Esophagus mucosa (tissue), 1 donor: ENCODE data around the gene MATN1. TPM values are rescaled to one million over a fixed set of nuclear protein-coding genes. Genes with fewer than 3 reads are reported as not detected.
A peak's percentile ranks its signal among the peaks of the same experiment; 100 is the strongest.
"Not testable (repeated sequence)": the region's sequence is repeated elsewhere in the genome, so short reads cannot be mapped to it uniquely, and the experiment has no call there.

Experiments used
- ATAC-seq: fragments of 200-7000 bp; cut with Tn5 transposase; one replicate; pipeline ENCODE4 v1.9.1; 2020
- total RNA-seq: library from RNA; stranded (reverse); gene quantifications from one replicate; pipeline ENCODE4 v1.2.4, GENCODE V29; 2023
- donor health status: DM: yes; HTN: yes; CAD: no.

MATN1 gene
- total RNA-seq, 1 donor from 2014 or later: not detected

DNA sequence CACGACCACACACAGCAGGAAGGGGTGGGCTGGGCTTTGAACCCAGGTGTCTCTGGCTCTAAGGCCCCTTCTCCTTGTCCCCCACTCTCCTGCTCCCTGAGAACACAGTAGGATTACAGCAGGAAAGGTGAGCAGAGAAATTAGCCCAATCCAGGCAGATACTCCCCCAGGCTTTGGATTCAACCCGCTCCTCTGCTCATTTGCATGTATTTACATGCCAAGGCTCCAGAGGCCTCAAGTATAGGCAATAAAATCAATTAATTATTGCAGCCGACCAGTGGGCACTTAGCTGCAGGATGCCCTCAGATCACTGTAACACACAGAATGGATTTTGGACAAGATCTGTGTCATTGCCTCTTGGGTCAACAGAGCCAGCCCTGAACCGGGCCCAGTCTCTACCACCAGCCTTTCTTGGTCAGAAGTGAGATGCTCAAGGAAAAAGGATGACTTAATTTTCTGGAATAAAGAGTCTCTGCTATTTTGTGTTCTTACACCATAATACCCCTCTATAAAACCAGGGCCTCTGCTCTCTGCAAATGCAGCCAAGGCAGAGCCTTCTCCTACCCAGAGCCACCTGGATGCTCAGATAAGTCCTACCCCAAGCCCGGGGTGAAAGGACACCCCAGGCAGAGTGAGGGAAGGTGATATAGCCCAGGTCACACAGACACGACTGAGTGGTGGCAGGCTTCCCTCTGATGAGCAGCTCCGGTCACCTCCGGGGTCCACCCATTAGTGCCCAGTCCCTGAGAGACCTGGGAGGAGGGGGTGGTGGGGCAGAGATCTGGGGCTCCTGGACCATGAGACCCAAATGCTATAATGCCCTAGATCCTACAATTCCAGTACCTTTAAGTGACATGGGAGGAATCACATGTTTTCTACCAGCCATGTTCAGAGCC, 28.9 kb downstream of the MATN1 start:
- ATAC-seq: no peak

DNA sequence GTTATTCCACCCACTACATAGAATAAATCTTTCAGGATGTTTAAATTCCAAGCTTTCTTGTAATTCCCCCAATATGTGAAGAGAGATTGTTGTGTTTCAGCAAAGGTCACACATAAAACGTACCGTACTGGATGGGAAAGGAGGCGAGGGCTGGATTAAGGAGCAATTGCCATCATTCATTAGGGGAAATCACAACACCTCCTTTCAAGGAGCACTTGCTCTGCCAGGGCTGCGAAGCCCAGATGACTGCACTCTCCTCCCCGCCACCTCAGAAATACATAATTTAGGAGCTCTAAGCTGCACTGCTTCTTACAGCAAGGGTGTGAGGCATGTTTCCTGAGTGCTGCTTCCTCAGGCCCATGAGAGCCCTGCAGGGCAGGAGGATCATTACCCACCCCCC, 29.6 kb downstream of the MATN1 start:
- ATAC-seq: no peak

DNA sequence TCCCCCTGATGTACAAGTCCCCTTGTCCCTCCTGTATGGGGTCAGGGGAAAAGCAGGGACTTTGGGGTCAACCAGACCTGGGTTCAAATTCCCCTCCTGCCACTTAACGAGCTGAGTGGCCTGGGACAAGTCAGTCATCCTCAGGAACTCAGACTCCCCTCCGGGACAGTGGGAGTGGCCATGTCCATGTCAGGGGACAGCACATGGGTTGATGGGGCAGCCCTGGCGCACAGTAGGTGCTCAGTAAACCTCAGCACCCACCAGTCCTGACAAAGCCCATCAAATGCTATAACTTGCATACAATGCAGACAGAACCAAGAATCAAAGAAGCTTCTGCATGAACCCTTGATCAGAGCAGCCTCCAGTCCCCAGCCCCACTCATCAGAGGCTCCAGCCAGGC, 30.0 kb downstream of the MATN1 start:
- no peak for ATAC-seq

DNA sequence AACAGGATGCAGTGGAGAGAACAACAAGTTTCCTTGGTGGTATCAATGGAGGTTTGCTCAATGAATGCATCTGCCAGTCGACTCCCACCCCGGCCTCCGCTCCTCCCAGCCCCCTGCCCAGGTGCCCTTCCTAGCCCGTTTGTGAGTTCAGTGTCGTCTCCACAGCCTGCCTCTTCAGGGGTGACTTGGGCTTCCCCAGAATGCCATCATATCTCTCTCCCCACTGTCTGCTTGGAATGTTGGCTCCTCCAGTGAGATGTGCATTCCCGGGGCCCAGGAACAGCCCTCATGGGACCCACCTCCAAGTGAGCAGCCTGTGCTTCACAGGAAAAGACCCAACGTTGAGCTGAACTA, 30.5 kb downstream of the MATN1 start:
- ATAC-seq: no peak

DNA sequence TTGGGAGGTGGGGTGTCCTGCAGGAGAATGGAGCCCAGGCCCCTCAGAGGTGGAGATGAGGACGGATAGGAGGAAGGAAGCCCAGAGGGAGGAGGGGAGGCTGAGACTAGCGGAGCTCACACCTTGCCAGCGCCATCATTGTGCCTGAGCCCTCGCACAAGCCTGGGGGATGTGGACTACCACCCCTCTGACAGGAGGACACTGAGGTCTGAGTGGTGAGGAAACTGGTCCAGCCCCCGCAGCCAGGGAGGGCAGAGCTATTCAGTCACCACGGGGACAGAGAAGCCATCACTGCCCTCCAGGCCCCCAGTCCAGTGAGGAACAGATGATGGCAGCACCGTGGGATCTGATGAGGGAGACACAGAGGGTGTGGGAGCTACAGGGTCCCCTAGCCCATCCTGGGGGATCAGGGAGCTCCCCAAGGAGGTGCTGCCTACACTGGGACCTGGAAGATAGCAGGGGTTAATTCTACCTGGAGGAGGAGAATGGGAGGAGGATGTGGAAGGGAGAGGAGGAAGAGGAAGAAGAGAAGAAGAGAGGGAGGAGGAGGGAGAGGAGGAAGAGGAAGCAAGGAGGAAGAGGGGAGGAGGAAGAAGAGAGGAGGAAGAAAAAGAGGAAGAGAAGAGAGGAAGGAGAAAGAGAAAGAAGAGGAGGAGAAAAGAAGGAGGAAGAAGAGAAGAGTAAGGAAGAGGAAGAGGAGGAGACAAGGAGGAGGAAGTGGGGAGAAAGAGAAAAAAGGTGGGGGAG, 31.0 kb downstream of the MATN1 start:
- ATAC-seq: no peak

DNA sequence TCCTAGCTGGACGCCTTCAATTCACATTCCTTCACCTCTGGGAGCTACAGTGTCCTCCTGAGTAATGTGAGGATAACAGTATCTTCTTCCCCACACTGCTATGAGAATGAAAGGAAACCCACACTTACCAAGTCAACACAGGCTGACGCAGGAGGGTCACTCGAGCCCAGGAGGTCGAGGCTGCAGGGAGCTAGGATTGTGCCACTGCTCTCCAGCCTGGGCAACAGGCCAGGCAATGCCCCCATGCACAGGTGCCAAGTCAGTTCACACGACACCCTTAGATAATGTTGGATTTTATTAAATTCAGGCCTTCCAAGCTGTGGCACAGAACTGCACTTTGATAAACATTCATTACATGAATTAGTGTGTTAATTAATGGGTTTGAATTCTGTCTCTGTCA, 31.9 kb downstream of the MATN1 start:
- no peak for ATAC-seq

DNA sequence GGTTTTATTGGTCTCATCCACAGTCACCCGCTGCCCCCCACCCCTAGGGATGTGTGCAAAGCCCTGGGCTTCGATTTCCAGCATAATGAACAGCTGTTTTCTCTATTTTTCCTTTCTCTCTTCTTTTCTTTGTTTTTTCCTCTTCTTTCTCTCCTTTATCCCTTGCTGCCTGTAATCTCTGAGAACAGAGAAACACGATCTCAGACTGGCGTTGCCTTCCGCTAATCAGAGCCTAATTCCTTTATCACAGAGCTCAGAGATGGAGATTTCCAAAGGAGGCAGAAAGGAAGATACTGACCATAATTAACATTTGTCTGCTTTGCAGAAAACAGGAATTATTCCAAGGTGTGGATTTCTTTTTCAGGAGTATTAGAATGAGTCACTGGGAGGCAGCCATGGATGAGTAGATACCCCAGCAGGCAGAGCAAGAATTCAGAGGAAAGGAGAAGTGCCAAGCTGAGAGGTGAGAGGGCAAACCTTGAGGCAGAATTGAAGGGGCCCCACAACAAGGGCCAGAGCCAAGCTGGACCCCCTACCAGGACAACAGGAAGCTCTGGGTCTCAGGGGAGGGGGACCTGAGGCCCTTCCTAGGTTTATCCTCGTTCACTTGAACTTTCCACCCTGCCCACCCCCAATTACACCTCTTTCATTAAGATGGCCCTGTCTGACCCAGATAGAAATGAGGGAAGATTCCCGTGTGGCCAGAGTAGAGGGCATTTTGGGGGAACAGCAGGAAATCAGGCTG, 33.3 kb downstream of the MATN1 start:
- ATAC-seq: no peak

DNA sequence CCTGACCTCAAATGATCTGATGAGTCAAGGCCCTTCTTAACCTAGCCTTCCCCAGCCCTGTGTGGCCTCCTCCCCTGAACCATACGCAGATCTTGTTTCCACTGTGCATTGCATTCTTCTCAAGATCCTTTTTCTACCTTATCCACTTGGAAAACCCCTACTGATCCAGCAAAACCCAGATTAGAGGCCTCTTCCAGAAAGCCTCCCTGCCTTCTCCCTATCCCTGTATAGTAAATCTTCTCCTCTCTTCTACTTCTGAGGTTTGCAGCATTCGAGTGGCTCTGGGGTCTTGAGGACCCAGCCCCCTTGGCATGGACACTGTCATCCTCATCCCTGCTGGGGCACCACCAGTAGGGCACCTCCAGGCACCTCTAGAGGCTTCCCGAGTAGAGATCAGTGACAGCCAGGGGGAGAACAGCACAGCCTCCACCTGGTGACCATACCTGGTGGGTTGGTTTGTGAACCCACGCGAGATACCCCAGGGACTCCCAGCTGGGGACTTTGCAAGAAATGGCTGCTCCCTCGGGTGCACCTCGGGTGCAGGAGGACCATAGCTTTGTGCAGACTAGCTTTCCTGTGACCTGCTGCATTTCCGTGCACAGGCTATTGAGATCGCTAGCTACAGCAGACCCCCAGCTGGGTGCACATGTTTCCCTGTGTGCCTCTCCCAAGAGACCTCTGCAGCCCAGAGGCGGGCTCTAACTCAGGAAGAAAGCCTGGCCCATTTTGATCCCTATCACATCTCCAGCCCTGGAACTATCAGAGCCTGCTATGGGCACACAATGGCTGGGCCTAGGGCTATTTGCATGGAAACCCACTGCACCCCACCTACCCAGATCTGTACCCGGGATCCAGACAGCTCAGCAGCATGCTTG, 34.2 kb downstream of the MATN1 start:
- no peak for ATAC-seq

DNA sequence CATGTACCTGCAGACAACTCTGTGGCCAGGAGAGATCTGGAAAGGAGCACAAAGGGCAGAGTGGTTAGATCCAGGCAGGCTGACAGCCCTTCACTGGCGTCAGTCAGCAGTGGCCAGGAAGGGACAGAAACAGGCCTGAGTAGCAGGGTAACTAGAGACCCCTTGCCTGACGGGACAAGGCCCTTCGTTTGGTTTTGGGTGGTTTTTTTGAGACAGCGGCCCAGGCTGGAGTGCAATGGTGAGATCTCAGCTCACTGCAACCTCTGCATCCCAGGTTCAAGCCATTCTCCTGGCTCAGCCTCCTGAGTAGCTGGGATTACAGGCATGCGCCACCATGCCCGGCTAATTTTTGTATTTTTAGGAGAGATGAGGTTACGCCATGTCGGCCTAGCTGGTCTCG, 34.9 kb downstream of the MATN1 start:
- ATAC-seq: not testable (repeated sequence)

DNA sequence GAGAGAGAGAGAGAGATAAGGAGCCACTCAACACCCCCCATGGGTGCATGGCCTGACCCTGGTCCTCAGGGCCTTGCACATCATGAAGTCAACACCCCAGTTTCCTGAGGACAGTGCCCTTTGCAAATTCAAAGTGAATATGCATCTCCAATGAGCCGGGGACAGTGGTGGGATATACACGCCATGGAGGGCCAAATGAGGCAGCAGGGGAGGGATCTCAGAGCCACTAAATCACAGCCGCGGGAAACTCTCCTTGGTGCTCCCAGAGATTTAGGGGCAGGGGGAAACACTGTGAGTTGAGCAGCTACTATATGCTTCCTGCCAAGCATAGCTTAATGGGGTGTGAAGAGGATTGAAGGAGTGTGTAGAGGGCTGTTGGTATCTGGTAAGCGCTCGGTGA, 35.5 kb downstream of the MATN1 start:
- no peak for ATAC-seq

DNA sequence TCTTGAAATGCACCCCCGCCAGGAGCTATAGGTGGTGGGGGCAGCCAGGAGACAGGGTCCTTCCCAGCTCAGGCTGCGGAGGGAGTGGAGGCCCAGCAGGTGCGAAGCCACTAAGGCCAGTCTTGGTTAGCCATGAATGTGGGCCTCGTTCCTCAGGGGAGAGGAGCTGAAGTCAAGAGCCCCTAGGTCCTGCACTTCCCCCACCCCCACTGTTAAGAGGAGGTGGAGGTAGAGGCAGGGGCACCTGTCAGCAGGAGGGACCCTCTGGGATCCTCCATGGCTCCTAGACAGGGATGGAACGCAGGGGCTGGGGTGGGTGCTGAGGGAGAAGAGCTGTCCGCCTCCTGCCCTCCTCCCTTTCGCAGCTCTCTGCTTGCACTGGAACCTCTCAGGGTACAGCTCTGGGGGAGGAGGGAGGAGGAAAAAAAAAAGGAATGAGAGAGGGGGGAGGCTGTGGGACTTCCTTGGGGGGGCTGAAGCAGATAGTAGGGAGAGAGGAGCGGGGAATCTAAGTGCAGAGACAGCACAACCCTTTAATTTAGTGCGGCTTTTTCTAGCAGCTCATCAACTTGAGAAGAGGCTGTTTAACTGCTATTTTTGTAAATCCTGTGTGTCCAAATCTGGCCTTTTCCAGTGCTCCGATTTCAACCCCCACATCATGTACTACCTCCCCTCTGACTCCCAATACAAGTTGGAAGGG, 37.0 kb downstream of the MATN1 start:
- no peak for ATAC-seq

DNA sequence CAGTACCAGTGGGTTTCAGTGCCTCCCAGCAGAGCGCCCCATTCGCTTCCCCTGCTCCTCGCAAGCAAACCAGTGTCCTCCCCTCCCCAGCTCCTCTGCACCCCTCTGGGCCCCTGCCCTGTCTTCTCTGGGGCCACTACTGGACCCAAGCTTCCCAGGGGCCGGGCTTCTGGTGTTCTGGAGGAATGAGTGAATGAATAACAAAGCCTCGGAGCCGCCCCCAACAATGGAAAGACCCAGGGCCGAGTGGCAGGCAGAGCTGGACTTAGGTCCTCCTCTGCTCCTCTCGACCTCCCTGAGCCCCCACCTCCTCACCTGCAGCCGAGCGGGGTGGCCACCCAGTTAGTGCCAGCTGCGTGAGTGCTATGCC, 37.6 kb downstream of the MATN1 start:
- ATAC-seq: no peak

DNA sequence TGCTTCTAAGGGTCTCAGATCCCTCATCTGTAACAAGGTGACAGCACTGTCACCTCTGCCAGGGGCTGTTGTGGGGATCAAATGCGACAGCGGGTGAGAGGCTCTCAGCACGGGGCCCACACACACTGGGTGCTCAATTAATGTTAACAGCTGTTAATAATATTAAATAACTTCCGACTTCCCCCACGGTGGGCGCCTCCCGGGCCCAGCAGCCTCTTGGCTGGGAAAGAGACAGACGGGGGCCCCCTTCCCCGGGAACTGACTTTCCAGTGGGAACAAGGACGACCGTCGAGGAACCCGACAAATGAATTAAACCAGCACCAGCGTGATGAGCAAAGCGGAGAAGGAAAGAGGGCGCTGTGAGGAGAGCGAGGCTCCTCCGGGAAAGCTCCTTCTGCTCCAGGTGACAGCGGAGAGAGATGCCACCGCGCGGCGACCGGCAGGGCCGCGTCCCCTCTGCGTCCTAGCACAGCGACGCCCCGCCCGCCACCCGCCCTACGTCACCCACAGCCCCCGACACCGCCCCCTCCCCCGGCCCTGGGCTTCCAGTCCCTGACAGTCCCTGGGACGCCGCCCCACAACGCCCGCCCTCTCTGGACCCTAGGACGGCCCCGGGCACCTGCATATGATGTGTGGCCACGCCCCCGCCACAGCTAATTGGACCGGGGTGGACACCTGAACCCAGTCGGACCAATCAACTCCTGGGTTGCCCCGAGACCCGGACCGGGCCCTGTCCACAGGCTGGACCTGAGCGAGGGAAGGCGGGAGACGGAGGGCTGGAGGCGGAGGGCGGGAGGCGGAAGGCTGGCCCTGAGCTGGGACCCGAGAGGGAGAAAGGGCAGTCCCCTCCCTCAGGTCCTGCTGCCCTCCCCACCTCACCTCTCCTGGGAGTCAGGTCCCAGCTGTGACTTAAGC, 38.2 kb downstream of the MATN1 start:
- peak; percentile 55 for ATAC-seq

DNA sequence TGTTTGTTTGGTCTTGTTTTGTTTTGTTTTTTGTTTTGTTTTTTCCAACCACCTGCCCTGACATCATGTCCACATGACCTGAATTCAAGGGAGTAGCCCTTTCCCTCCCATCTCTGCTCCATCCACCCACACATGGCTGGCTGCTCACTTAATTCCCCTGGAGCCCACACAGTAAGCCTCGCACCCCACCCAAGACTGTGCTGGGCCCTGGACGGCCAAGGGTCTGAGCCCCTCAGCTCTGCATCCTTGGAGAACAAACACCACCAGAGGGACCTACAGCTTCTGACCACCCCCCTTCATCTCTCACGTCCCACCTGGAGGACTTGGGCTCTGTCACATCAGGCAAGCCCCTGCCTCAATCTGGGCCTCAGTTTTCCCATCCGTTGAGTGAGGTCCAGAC, 39.1 kb downstream of the MATN1 start:
- no peak for ATAC-seq

DNA sequence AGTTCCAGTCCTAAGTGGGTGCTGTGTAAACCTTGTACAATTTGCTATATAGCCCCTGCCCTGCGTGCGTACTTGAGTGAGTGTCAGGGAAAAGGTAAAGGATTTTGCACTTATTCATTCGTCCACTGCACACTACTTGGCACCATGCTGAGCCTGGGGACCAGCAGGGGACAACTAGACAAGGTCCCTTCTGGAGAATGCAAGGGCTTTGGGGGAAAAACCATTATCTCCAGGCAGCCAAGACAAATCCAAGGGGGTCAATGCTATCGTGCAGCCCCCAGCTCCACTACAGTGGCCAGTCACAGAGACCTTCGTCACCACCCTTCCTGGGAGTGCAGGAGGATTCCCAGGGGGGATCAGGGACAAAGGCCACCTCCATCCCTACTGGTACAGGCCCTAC, 39.7 kb downstream of the MATN1 start:
- ATAC-seq: no peak

DNA sequence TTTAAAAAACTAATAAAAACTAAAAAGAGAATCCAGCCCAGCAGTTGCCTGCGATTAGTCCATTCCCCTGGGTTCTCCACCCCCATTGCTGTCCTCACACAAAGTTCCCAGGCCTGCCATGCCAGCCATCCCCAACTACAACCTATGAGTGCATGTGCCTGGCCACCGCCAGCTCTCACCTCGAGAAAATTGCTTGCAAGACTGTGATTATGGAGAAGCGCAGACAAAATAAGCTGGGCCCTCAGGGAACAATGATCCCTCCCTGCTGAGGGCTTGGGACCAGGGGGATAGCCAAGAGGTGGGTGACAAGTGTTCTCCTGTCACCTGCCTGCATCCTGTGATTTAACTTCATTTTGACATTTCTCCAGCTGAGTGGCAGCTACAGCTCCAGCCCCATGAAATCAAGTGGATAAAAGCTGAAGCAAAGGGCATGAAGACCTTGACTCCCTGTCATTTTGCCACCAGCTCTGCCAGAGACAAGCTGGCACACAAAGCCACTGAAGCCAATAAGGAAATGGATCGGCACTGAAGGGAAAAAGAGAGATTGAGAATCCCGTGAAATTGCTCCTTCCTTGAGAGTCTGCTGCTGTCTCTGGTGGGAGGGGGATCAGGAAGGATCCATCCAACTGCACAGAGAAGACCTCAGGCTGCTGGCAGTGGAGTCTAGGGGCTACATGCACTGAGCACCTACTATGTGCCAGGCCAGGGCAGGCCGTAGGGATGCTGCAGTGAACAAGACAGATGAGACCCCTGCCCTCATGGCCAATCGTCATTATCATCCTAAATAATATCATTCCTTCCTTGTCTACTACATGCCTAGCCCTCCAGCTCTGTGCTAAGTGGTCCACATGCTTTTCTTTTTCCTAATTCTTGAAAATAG, 40.7 kb downstream of the MATN1 start:
- ATAC-seq: no peak

DNA sequence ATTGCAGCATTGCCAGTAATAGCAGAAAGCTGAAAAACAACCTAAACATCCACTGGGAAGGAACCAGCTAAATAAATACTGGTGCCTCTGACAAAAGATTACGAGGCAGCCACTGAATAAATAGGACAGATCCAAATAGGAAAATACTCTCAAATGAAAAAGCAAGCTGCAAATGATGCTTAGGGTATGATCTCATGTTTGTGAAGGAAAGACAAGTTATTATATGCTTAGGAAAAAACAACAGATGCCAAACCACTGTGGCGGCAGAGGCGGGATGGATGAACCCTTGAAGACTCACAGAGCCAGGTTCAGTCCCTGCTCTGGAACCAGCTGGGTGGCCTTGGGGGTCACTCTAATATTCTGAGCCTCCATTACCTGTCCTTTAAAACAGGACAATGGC, 41.6 kb downstream of the MATN1 start:
- ATAC-seq: no peak

DNA sequence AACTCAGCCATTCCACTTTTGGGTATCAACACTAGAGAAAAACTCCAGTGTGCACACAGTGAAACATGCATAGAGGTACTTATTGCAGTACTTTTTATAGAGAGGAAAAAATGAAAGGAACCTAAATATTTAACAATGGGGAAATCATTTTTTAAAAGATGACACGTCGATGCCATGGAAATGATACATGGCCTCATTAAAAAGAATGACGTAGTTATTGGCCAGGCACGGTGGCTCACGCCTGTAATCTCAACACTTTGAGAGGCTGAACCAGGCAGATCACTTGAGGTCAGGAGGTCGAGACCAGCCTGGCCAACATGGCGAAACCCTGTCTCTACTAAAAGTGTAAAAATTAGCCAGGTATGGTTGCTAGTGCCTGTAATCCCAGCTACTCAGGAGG, 42.5 kb downstream of the MATN1 start:
- no peak for ATAC-seq

DNA sequence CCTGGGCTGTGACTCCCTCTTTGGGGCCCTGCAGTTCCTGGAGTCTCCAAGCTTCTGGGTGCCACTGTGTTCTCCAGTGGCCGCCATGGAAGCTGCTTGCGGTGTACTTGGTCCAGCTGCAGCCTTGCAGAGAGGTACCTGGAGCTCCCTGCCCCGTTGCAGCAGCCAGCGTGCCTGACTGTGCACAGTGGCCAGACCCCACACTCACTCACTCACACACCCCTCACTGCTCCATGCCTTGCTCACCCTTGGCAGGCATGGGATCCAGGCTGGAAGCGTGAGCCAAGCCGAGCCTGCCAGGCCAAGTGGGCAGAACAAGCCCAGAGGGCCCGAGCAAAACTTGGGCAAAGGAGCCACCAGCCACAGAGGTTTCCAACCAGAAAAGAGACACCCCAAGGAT, 43.0 kb downstream of the MATN1 start:
- ATAC-seq: no peak

DNA sequence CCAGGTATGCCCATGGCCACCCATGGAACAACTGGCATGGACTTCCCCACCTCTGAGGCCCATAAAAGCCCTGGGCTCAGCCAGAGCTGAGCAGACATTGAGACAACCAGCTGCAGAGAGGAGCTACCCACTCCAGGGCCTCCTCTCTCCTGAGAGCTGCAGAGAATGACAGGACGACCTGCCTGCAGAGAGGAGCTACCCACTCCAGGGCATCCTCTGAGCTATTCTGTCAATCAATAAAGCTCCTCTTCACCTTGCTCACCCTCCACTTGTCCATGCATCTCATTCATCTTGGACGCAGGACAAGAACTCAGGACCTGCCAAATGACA, 43.4 kb downstream of the MATN1 start:
- no peak for ATAC-seq
